PC-9 (cell line): ENCODE data around the gene FIZ1. TPM values are rescaled to one million over a fixed set of nuclear protein-coding genes. Genes with fewer than 3 reads are reported as not detected.

Experiments used
- BruUV-seq: library from RNA; stranded (reverse); fragments of 400-500 nt; replicated peaks from 2 replicates; lab custom pipeline; 2021; lab: Mats Ljungman, UMichigan
- CTCF ChIA-PET: fragments of 300-600 bp; sonication (Branson Sonifier 250); formaldehyde crosslinking; loops from one replicate; lab custom pipeline; 2022; ENCODE audit warnings: antibody characterized with exemption; lab: Charles Lee
- POLR2A ChIA-PET: fragments of 300-600 bp; sonication (Branson Sonifier 250); formaldehyde crosslinking; loops from one replicate; lab custom pipeline; 2022; ENCODE audit warnings: antibody characterized with exemption; ENCODE audit not compliant: unreplicated experiment; lab: Charles Lee
- DNase-seq, 2 experiments: peaks; one replicate each; pipeline versions ENCODE4 v3.0.0 to v3.0.0-alpha.2; 2015 to 2022; ENCODE audit warnings: mixed read lengths in 1 of 2
- H2AFZ ChIP-seq: fragments of 200-600 bp; sonication (generic); 2 replicates; pipeline ENCODE4 v1.8.1; 2017; ENCODE audit warnings: antibody characterized with exemption
- H3F3A ChIP-seq: fragments of 200-600 bp; sonication (generic); 2 replicates; pipeline ENCODE4 v1.8.1; 2017; ENCODE audit warnings: antibody characterized with exemption, mild to moderate bottlenecking, low read depth; ENCODE audit not compliant: insufficient read depth
- H3K27ac ChIP-seq: fragments of 200-600 bp; sonication (generic); 2 replicates; pipeline ENCODE4 v1.6.1; 2016; ENCODE audit warnings: mixed run types
- H3K27me3 ChIP-seq: fragments of 200-600 bp; sonication (generic); 2 replicates; pipeline ENCODE4 v1.6.1; 2016; ENCODE audit warnings: low read depth, mixed run types; ENCODE audit not compliant: insufficient read depth
- H3K36me3 ChIP-seq: fragments of 200-600 bp; sonication (generic); 2 replicates; pipeline ENCODE4 v1.6.1; 2016; ENCODE audit warnings: low read depth, mixed run types
- H3K4me1 ChIP-seq: fragments of 200-600 bp; sonication (generic); replicated peaks from 2 replicates; pipeline ENCODE4 v1.6.1; 2016; ENCODE audit warnings: mixed run types; ENCODE audit not compliant: insufficient read depth
- H3K4me2 ChIP-seq: fragments of 200-600 bp; sonication (generic); 2 replicates; pipeline ENCODE4 v1.6.1; 2017; ENCODE audit warnings: mixed run types
- H3K4me3 ChIP-seq: fragments of 200-600 bp; sonication (generic); 2 replicates; pipeline ENCODE4 v1.6.1; 2016; ENCODE audit warnings: mixed run types
- H3K79me2 ChIP-seq: fragments of 200-600 bp; sonication (generic); 2 replicates; pipeline ENCODE4 v1.6.1; 2017; ENCODE audit warnings: low read depth, mixed run types
- H3K9me2 ChIP-seq: fragments of 200-600 bp; sonication (generic); 2 replicates; pipeline ENCODE4 v1.8.1; 2017; ENCODE audit warnings: mild to moderate bottlenecking; ENCODE audit not compliant: insufficient read depth
- H3K9me3 ChIP-seq: fragments of 200-600 bp; sonication (generic); 2 replicates; pipeline ENCODE4 v1.8.1; 2016; ENCODE audit warnings: low read depth; ENCODE audit not compliant: insufficient read depth
- H4K20me1 ChIP-seq: fragments of 200-600 bp; sonication (generic); 2 replicates; pipeline ENCODE4 v1.8.1; 2017; ENCODE audit not compliant: insufficient read depth
- CTCF ChIP-seq: fragments of 200-600 bp; sonication (generic); conservative IDR thresholded peaks from 2 replicates; pipeline ENCODE4 v1.6.1; 2017; ENCODE audit warnings: mixed run types, antibody characterized with exemption, mild to moderate bottlenecking, moderate library complexity
- EZH2 ChIP-seq: fragments of 200-600 bp; sonication (generic); IDR thresholded peaks from 2 replicates; pipeline ENCODE4 v1.8.0; 2017; ENCODE audit warnings: antibody characterized with exemption, low read depth
- intact Hi-C: fragments of 100-400 bp; cut with micrococcal nuclease; formaldehyde crosslinking; loops from one replicate; pipeline ENCODE4 v1.10.0; 2022; ENCODE audit not compliant: unreplicated experiment
- total RNA-seq: library from RNA; stranded (reverse); gene quantifications from 2 replicates; pipeline ENCODE4 v1.2.3, GENCODE V29; 2021

FIZ1 gene
- total RNA-seq, 1 experiment from 2014 or later, result 25.4 TPM

DNA sequence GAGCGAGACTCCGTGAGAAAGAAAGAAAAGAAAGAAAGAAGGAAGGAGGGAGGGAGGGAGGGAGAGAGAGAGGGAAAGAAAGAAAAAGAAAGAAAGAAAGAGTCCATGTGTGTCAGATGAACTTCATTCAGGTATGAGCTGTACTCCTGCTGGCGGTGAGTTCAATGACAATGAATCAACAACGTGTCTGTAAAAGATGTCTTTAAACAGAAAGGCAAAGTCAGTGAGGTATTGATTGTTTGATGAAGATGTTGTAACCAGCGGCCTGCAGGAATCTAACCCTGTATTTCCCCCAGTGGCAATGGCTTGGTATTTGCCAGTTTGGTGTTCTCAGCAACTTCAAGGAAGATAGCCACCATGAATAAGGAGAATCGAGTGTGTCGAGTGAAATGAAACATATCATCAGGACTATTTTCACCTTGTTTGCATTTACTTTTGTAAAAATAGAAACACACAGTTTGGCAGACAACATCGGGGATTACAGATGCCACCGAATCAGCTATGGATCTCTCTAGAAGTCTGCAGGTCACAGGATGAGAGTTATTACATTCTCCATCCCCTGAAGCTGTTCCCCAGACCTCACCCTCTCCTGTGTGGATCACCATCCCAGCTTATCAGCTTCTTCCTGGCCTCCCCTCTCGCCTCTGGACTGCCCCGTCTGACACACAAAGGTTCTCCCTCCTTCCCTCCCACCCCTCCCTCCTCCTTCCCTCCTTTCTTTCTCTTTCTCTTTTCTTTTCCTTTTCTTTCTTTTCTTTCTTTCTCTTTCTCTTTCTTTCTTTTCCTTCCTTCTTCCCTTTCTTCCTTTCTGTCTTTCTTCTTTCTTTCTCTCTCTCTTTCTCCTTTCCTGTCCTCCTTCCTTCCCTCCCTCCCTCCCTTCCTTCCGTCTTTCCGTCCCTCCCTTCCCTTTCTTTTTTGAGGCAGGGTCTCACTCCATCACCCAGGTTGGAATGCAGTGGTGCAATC lies 45.8 kb downstream of the FIZ1 start:
- BruUV-seq, result no TSS peak
- intact Hi-C loops, result no loop called here
- ChIA-PET CTCF (interaction anchor here (0.5 to 0.7 kb wide), 3 partner anchors 41 to 1123 kb away, joined by 3 to 9 read pairs (median 4); no protein-coding TSS in a partner anchor), POLR2A (no interaction called here)
- Histone ChIP-seq H2AFZ (no peak overlapping the region), H3K4me1 (peaks cover 26% of the 10 kb centered on the region), H3K9me2 (no peaks in the 10 kb centered on the region), H3K27me3 (no peaks in the 10 kb centered on the region), H3K36me3 (no peaks in the 10 kb centered on the region), H3K4me3 (no peak overlapping the region), H3F3A (peaks cover 44% of the 10 kb centered on the region), H4K20me1 (no peaks in the 10 kb centered on the region), H3K27ac (no peak overlapping the region), H3K79me2 (no peaks in the 10 kb centered on the region), H3K9me3 (no peaks in the 10 kb centered on the region), H3K4me2 (no peak overlapping the region)
- TF ChIP-seq EZH2 (no peak), CTCF (no peak)
- DNase-seq, result no peak

DNA sequence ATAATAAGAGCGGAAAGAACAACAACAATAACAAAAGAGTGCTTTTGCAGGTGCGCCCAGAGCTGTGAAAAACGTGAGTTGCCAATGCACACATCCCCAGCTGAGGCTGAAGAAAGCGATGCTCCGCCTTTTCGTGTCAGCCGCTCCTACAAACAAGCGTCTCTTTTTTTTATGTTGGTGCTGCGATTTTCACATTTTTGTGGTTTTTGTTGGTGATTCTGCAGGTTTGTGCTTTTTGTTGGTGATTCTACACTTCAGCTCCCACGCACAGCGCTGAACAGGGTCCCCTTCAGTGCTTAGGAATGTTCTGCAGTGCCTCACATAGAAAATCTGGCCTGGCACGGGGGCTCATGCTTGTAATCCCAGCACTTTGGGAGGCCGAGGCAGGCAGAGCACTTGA lies 46.7 kb downstream of the FIZ1 start:
- H3K27me3 ChIP-seq, result no peaks in the 10 kb centered on the region
- BruUV-seq, result no TSS peak
- ChIA-PET POLR2A (interaction anchor here (0.6 to 0.8 kb wide), 3 partner anchors 44 to 406 kb away, joined by 3 to 15 read pairs (median 7); partner anchors contain the start of gene KMT5C), CTCF (interaction anchor here (0.6 to 0.7 kb wide), 2 partner anchors 30 to 40 kb away, joined by 7 to 9 read pairs; no protein-coding TSS in a partner anchor)
- H3K4me1 ChIP-seq, result peaks cover 34% of the 10 kb centered on the region
- H3K79me2 ChIP-seq, result no peaks in the 10 kb centered on the region
- no peaks in the 10 kb centered on the region for H3K36me3 ChIP-seq
- no peak overlapping the region for H3K27ac ChIP-seq
- H2AFZ ChIP-seq, result no peak overlapping the region
- peaks cover 48% of the 10 kb centered on the region for H3F3A ChIP-seq
- H3K9me2 ChIP-seq, result no peaks in the 10 kb centered on the region
- H3K4me3 ChIP-seq, result no peak overlapping the region
- no peaks in the 10 kb centered on the region for H4K20me1 ChIP-seq
- H3K9me3 ChIP-seq, result no peaks in the 10 kb centered on the region
- intact Hi-C loops, result no loop called here
- H3K4me2 ChIP-seq, result no peak overlapping the region
- no peak for TF ChIP-seq CTCF
- no peak for TF ChIP-seq EZH2
- DNase-seq, result peak in 1 of 2 experiments; percentile 44

- Histone ChIP-seq H3K36me3 (no peaks in the 10 kb centered on the region), H2AFZ (no peak overlapping the region), H3K9me2 (no peaks in the 10 kb centered on the region), H3K9me3 (no peaks in the 10 kb centered on the region), H3K79me2 (no peaks in the 10 kb centered on the region), H4K20me1 (no peaks in the 10 kb centered on the region), H3F3A (peaks cover 52% of the 10 kb centered on the region), H3K4me3 (no peak overlapping the region), H3K27ac (no peak overlapping the region), H3K4me2 (no peak overlapping the region), H3K27me3 (no peaks in the 10 kb centered on the region), H3K4me1 (peaks cover 38% of the 10 kb centered on the region)
- ChIA-PET POLR2A (interaction anchor here (0.5 to 0.8 kb wide), 4 partner anchors 45 to 406 kb away, joined by 3 to 15 read pairs (median 5); partner anchors contain the start of genes KMT5C and NAT14), CTCF (interaction anchor here (0.7 kb wide), 1 partner anchor 31 kb away, joined by 7 read pairs; no protein-coding TSS in a partner anchor)
- no TSS peak for BruUV-seq
- TF ChIP-seq CTCF (no peak), EZH2 (no peak)
- DNase-seq, result no peak
- intact Hi-C loops, result no loop called here
These were observed 47.1 kb downstream of the FIZ1 start for GRCh38 chr19:55552206-55552605.
